ENCODE measurements around the gene MPG. TPM values are rescaled to one million over a fixed set of nuclear protein-coding genes. Genes with fewer than 3 reads are reported as not detected.
"Not testable (repeated sequence)": the region's sequence is repeated elsewhere in the genome, so short reads cannot be mapped to it uniquely, and the experiment has no call there.

MPG gene
- total RNA-seq, 1 experiment from 2014 or later, result 30.6 TPM

DNA sequence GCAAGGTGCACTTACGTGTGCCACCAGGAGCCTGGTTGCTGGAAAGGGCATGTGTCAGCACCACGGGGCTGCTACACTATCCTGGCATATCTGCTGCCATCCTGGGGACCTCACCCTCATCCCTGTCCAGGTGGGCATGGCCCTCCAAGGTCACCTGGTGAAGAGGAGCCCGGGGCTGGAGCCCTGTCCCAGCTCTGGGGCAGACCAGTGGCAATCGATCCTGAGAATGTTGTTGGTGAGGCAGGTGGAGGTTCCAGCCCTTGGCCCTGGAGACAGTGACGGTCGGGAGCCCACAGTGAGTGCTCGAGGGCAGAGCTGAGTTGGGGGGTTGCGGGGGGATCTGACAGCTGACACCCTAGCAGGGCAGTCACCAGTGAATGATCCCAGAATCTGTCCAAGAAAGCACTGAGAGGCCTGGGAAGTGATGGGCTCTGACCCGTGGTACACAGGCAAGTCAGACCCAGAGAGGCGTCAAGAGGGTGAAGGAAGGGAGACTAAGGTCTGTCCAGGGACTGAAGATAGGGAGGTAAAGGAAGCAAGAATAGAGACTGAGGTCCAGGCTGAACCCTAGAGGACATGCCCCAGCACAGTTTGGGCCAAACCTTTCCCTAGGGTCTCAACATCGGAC lies 42.2 kb upstream of the MPG start:
- Histone ChIP-seq H3K4me1 (ENCODE audit: insufficient read depth, low read length, poor library complexity, severe bottlenecking) (no peaks in the 10 kb centered on the region), H3K36me3 (ENCODE audit: insufficient read depth, low read length, poor library complexity, severe bottlenecking) (no peaks in the 10 kb centered on the region), H3K27me3 (replicated peaks; ENCODE audit: insufficient read depth, low read depth, low read length, poor library complexity) (no peaks in the 10 kb centered on the region), H3K27ac (ENCODE audit: low read depth, low read length, poor library complexity, severe bottlenecking) (no peak overlapping the region), H3K9me3 (ENCODE audit: low read depth, low read length, poor library complexity, severe bottlenecking) (no peaks in the 10 kb centered on the region), H3K4me3 (ENCODE audit: low read depth, low read length, poor library complexity, severe bottlenecking) (no peak overlapping the region)
- no peak for DNase-seq (ENCODE audit: low spot score)
- intact Hi-C loops (cut with micrococcal nuclease; ENCODE audit: unreplicated experiment), result no loop called here
- ChIA-PET POLR2A (ENCODE audit: low non-redundant PET) (no interaction called here), CTCF (no interaction called here)
- BruUV-seq (replicated peaks), result no TSS peak
- TF ChIP-seq EZH2 (IDR thresholded peaks at IDR 0.05; ENCODE audit: borderline replicate concordance, low read depth, low read length, poor library complexity, severe bottlenecking), result no peak
- TF ChIP-seq, protein P1, sequence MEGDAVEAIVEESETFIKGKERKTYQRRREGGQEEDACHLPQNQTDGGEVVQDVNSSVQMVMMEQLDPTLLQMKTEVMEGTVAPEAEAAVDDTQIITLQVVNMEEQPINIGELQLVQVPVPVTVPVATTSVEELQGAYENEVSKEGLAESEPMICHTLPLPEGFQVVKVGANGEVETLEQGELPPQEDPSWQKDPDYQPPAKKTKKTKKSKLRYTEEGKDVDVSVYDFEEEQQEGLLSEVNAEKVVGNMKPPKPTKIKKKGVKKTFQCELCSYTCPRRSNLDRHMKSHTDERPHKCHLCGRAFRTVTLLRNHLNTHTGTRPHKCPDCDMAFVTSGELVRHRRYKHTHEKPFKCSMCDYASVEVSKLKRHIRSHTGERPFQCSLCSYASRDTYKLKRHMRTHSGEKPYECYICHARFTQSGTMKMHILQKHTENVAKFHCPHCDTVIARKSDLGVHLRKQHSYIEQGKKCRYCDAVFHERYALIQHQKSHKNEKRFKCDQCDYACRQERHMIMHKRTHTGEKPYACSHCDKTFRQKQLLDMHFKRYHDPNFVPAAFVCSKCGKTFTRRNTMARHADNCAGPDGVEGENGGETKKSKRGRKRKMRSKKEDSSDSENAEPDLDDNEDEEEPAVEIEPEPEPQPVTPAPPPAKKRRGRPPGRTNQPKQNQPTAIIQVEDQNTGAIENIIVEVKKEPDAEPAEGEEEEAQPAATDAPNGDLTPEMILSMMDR (conservative IDR thresholded peaks at IDR 0.05; ENCODE audit: low read depth, low read length), result no peak

DNA sequence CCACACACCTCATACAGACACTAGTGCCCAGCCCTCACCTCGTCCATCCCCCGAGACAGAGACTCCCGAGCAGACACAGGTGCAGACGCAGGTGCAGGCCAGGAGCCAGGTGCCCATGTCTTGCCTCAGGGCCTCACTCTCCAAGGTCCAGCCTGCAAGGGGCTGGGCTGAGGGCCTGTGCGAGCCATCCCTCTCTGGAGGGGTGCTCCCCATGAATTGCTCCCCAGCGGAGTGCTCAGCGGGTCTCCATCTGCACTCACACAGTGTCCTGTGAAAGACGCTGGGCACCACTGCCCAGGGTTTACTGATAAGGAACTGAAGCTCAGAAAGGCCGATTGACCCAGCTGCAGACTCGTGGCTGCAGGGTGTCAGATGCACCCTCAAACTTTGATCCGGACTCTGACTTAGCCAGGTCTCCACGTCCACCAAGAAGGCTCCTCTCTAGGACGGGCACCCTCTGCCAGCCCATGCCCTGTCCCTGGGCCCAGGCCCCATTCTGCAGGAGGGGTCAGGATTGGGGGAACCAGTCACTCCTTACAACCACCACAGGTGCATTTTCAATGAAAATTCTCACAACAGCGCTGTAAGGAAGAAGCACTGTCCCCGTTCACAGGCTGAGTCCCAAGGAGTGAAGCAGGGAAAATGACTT lies 41.6 kb upstream of the MPG start:
- no TSS peak for BruUV-seq (replicated peaks)
- no peak for DNase-seq (ENCODE audit: low spot score)
- CTCF ChIA-PET, result no interaction called here
- no peaks in the 10 kb centered on the region for H3K27me3 ChIP-seq (replicated peaks; ENCODE audit: insufficient read depth, low read depth, low read length, poor library complexity)
- intact Hi-C loops (cut with micrococcal nuclease; ENCODE audit: unreplicated experiment), result no loop called here
- H3K27ac ChIP-seq (ENCODE audit: low read depth, low read length, poor library complexity, severe bottlenecking), result no peak overlapping the region
- no peaks in the 10 kb centered on the region for H3K36me3 ChIP-seq (ENCODE audit: insufficient read depth, low read length, poor library complexity, severe bottlenecking)
- TF ChIP-seq, protein P1 (conservative IDR thresholded peaks at IDR 0.05; ENCODE audit: low read depth, low read length), result no peak
- no peak for TF ChIP-seq EZH2 (IDR thresholded peaks at IDR 0.05; ENCODE audit: borderline replicate concordance, low read depth, low read length, poor library complexity, severe bottlenecking)
- no peak overlapping the region for H3K4me3 ChIP-seq (ENCODE audit: low read depth, low read length, poor library complexity, severe bottlenecking)
- no peaks in the 10 kb centered on the region for H3K9me3 ChIP-seq (ENCODE audit: low read depth, low read length, poor library complexity, severe bottlenecking)
- no peaks in the 10 kb centered on the region for H3K4me1 ChIP-seq (ENCODE audit: insufficient read depth, low read length, poor library complexity, severe bottlenecking)
- POLR2A ChIA-PET (ENCODE audit: low non-redundant PET), result no interaction called here

DNA sequence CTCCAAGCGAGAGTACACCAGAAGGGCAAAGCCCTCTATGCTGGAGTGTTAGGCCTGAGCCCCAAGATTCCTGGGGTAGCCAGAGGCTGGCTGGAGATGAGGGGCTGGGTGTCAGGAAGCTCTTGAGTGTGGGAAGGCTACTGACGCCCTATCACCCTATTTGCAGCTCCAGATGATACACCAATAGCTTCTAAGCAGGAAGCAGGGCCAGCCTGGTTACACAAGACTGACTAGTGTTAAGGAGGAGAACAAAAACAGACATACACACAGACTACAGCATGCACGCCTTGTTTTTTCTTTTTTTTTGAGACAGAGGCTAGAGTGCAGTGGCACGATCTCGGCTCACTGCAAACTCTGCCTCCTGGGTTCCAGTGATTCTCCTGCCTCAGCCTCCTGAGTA lies 40.5 kb upstream of the MPG start:
- Histone ChIP-seq H3K4me3 (ENCODE audit: low read depth, low read length, poor library complexity, severe bottlenecking) (no peak overlapping the region), H3K36me3 (ENCODE audit: insufficient read depth, low read length, poor library complexity, severe bottlenecking) (no peaks in the 10 kb centered on the region), H3K4me1 (ENCODE audit: insufficient read depth, low read length, poor library complexity, severe bottlenecking) (no peaks in the 10 kb centered on the region), H3K27ac (ENCODE audit: low read depth, low read length, poor library complexity, severe bottlenecking) (no peak overlapping the region), H3K9me3 (ENCODE audit: low read depth, low read length, poor library complexity, severe bottlenecking) (no peaks in the 10 kb centered on the region), H3K27me3 (replicated peaks; ENCODE audit: insufficient read depth, low read depth, low read length, poor library complexity) (no peaks in the 10 kb centered on the region)
- CTCF ChIA-PET, result no interaction called here
- no TSS peak for BruUV-seq (replicated peaks)
- POLR2A ChIA-PET (ENCODE audit: low non-redundant PET), result no interaction called here
- intact Hi-C loops (cut with micrococcal nuclease; ENCODE audit: unreplicated experiment), result no loop called here
- no peak for TF ChIP-seq EZH2 (IDR thresholded peaks at IDR 0.05; ENCODE audit: borderline replicate concordance, low read depth, low read length, poor library complexity, severe bottlenecking)
- TF ChIP-seq, protein P1 (conservative IDR thresholded peaks at IDR 0.05; ENCODE audit: low read depth, low read length), result no peak
- no peak for DNase-seq (ENCODE audit: low spot score)

DNA sequence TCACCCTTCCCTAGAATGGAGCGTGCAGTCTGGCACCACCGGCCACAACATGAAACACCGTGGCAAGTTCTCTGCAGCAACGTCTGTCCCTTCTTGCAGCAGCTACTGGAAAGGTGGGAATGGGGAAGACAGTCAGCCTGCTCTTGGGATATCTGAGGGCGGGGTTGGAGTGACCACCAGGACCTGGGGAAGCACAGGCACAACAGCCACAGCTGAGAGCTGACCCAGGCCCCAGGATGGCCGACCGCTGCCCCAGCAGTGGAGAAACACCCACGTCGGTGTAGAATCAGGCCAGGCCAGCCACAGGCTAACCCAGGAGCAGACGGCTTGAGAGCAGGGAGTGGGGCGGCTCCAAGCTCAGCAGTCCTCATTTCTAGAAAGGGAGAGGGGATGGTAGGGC lies 39.8 kb upstream of the MPG start:
- H3K9me3 ChIP-seq (ENCODE audit: low read depth, low read length, poor library complexity, severe bottlenecking); H3K4me1 ChIP-seq (ENCODE audit: insufficient read depth, low read length, poor library complexity, severe bottlenecking); CTCF ChIA-PET; H3K36me3 ChIP-seq (ENCODE audit: insufficient read depth, low read length, poor library complexity, severe bottlenecking); intact Hi-C loops (cut with micrococcal nuclease; ENCODE audit: unreplicated experiment); DNase-seq (ENCODE audit: low spot score); H3K27ac ChIP-seq (ENCODE audit: low read depth, low read length, poor library complexity, severe bottlenecking); H3K27me3 ChIP-seq (replicated peaks; ENCODE audit: insufficient read depth, low read depth, low read length, poor library complexity); BruUV-seq (replicated peaks); POLR2A ChIA-PET (ENCODE audit: low non-redundant PET); H3K4me3 ChIP-seq (ENCODE audit: low read depth, low read length, poor library complexity, severe bottlenecking): not testable (repeated sequence)
